Measurements from ENCODE around the gene HIF3A.

The HIF3A gene

GRCh38 chr19:46295401-46296201 is 1.2 kb upstream of the HIF3A start:
- no peak for TF ChIP-seq CTCF (conservative IDR thresholded peaks at IDR 0.05; ENCODE audit: low read depth, low read length)
- no peak for DNase-seq (ENCODE audit: low read depth)
- H3K4me3 ChIP-seq (ENCODE audit: low read depth, low read length) = no peak overlapping the region

- no peak overlapping the region for H3K4me3 ChIP-seq (ENCODE audit: low read depth, low read length)
- TF ChIP-seq CTCF (conservative IDR thresholded peaks at IDR 0.05; ENCODE audit: low read depth, low read length) = no peak
Measured at GRCh38 chr19:46296202-46296480, 701 bp upstream of the HIF3A start.

GRCh38 chr19:46297700-46298478 is 1.0 kb downstream of the HIF3A start:
- TF ChIP-seq CTCF (conservative IDR thresholded peaks at IDR 0.05; ENCODE audit: low read depth, low read length) = peak; percentile 47
- peak; percentile 82 for DNase-seq (ENCODE audit: low read depth)
- H3K4me3 ChIP-seq (ENCODE audit: low read depth, low read length) = peak overlapping the region; percentile 67

More at GRCh38 chr19:46296202-46296480, 701 bp upstream of the HIF3A start:
- DNase-seq (ENCODE audit: low read depth) = no peak

- DNase-seq (ENCODE audit: low read depth) = no peak
- no peak for TF ChIP-seq CTCF (conservative IDR thresholded peaks at IDR 0.05; ENCODE audit: low read depth, low read length)
Measured at GRCh38 chr19:46298479-46299003, 1.7 kb downstream of the HIF3A start.

GRCh38 chr19:46299004-46299509 is 2.2 kb downstream of the HIF3A start:
- TF ChIP-seq CTCF (conservative IDR thresholded peaks at IDR 0.05; ENCODE audit: low read depth, low read length) = no peak
- DNase-seq (ENCODE audit: low read depth) = peak; percentile 94
- H3K4me3 ChIP-seq (ENCODE audit: low read depth, low read length) = peak overlapping the region; percentile 67

More at GRCh38 chr19:46298479-46299003, 1.7 kb downstream of the HIF3A start:
- peak overlapping the region; percentile 67 for H3K4me3 ChIP-seq (ENCODE audit: low read depth, low read length)

GRCh38 chr19:46299695-46300094 is 2.9 kb downstream of the HIF3A start:
- no peak for TF ChIP-seq CTCF (conservative IDR thresholded peaks at IDR 0.05; ENCODE audit: low read depth, low read length)
- H3K4me3 ChIP-seq (ENCODE audit: low read depth, low read length) = peak overlapping the region; percentile 67
- peak; percentile 15 for DNase-seq (ENCODE audit: low read depth)

Data from choroid plexus epithelial cell (primary cell).